ENCODE measurements around the gene FLAD1. TPM values are rescaled to one million over a fixed set of nuclear protein-coding genes. Genes with fewer than 3 reads are reported as not detected.
A peak's percentile ranks its signal among the peaks of the same experiment; 100 is the strongest.

Gene FLAD1
- total RNA-seq, 4 donors from 2014 or later = 12.8 to 23.5 (median 20.7) TPM

DNA sequence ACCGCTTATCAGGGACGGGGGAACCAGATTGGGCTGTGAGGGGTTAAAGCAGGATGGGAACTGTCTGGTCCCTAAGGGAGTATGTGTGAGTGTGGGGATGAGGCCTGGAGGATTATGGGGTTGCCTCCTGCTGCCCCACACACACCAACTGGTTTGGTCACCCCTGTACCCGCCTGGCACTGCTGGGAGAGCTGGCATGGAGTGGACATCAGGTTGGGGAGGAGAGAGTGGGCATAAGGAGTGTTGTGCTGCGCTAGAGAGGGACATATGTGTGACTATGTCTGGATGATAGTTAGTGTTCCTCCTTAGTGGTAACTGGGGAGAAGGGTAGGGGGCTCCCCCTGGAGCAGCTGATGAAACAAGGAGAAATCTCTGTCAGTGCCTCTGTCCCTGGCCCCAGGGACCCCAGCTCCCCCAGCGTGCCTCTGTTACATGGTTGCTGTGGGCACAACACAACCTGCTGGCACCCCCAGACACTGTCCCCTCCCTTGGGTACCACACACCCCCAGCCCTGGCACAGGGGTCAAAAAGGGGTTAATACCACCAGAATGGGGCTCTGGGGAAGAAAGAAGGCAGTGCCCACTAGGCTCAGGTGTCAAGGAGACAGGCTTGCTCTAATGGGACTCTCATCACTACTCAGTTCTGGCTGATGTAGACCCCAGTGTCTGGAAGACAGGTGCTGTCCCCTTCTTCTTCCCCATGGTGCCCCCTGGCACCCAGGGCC, 21.4 kb downstream of the FLAD1 start:
- Histone ChIP-seq H3K4me3 (peak overlapping the region; percentile 76 to 89), H3K4me1 (peaks cover 5 to 64% (median 31%) of the 10 kb centered on the region in 3 donors), H3K9me3 (no peaks in the 10 kb centered on the region), H3K36me3 (no peaks in the 10 kb centered on the region), H3K27ac (peak overlapping the region; percentile 88 to 97 (median 96)), H3K27me3 (no peaks in the 10 kb centered on the region)
- no peak for ATAC-seq
- WGBS, 2 donors (ENCODE audit: low coverage in 1 of 2) = 30% methylated on average over 2 of the region's 5 CpGs; no CpG with 5 or more reads in 1 of the 2 donors
- TF ChIP-seq EP300 (IDR thresholded peaks at IDR 0.05) = no peak
- TF ChIP-seq, protein P1, sequence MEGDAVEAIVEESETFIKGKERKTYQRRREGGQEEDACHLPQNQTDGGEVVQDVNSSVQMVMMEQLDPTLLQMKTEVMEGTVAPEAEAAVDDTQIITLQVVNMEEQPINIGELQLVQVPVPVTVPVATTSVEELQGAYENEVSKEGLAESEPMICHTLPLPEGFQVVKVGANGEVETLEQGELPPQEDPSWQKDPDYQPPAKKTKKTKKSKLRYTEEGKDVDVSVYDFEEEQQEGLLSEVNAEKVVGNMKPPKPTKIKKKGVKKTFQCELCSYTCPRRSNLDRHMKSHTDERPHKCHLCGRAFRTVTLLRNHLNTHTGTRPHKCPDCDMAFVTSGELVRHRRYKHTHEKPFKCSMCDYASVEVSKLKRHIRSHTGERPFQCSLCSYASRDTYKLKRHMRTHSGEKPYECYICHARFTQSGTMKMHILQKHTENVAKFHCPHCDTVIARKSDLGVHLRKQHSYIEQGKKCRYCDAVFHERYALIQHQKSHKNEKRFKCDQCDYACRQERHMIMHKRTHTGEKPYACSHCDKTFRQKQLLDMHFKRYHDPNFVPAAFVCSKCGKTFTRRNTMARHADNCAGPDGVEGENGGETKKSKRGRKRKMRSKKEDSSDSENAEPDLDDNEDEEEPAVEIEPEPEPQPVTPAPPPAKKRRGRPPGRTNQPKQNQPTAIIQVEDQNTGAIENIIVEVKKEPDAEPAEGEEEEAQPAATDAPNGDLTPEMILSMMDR (IDR thresholded peaks at IDR 0.05) = no peak
- TF ChIP-seq POLR2A (IDR thresholded peaks at IDR 0.05) = no peak
- no peak for TF ChIP-seq POLR2AphosphoS5 (IDR thresholded peaks at IDR 0.05)

DNA sequence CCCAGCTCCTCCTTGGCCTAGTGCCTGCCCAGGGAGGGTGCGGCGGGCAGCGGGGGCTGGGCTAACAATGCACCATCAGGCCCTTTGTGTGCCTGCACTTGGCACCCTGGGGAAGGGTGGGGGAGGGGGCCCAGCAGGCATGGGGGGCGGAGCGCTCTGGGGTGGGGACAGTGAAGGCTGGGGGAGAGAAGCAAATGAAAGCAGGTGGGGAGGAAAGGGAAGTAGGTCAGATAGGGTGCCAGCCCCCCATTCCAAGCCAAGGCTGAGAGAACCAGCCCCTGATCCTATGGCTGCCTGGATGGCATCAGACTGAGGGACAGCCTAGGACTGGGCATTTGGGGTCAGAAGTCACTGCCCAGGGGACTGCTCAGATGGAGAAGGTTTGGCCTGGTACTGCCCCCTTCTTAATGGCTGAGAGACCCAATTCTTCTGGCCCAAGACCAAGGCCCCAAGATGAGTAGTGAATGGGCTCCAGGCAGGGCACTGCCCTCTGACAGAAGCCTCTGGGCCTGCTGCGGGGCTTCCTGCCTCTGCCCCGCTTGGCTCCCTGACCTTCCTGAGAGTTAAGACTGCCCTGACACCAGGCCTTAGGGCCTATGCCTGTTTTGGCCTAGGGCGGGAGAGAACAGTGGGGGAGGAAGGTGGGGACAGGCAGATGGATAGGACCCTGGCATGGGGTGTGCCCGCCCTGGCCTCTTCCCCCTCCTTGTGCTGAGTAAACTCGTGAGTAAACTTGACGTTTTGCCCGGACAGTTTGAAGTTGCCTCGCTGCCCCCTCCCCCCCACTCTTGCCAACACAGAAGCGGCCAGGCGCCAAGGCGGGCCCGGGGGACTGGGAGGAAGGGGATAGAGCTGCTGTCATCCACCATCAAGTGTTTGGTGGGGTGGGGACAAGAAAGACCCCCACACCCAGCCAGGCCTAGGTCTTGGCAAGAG, 22.2 kb downstream of the FLAD1 start:
- H3K4me1 ChIP-seq = peaks cover 3 to 64% (median 25%) of the 10 kb centered on the region in 3 donors
- peak overlapping the region; percentile 21 to 97 (median 92) for H3K27ac ChIP-seq
- no peaks in the 10 kb centered on the region for H3K27me3 ChIP-seq
- WGBS, 2 donors (ENCODE audit: low coverage in 1 of 2) = 28 to 63% methylated on average over 3 to 5 of the region's 17 CpGs
- no peaks in the 10 kb centered on the region for H3K9me3 ChIP-seq
- H3K4me3 ChIP-seq = peak overlapping the region in 1 of 2 donors; percentile 76
- TF ChIP-seq POLR2AphosphoS5 (IDR thresholded peaks at IDR 0.05) (peak; percentile 53), POLR2A (IDR thresholded peaks at IDR 0.05) (peak in 1 of 2 donors; percentile 16), EP300 (IDR thresholded peaks at IDR 0.05) (no peak)
- ATAC-seq = no peak
- H3K36me3 ChIP-seq = no peaks in the 10 kb centered on the region

GRCh38 chr1:155006601-155007101, 23.5 kb downstream of the FLAD1 start:
- Histone ChIP-seq H3K36me3 (no peaks in the 10 kb centered on the region), H3K27me3 (no peaks in the 10 kb centered on the region), H3K9me3 (no peaks in the 10 kb centered on the region), H3K27ac (peak overlapping the region in 3 of 4 donors; percentile 88 to 97 (median 97)), H3K4me3 (no peak overlapping the region), H3K4me1 (peaks cover 3 to 76% (median 35%) of the 10 kb centered on the region in 3 donors)
- TF ChIP-seq POLR2AphosphoS5 (IDR thresholded peaks at IDR 0.05) = no peak
- no peak for TF ChIP-seq EP300 (IDR thresholded peaks at IDR 0.05)
- TF ChIP-seq POLR2A (IDR thresholded peaks at IDR 0.05) = no peak
- TF ChIP-seq, protein P1 (IDR thresholded peaks at IDR 0.05) = no peak
- ATAC-seq = no peak
- WGBS, 2 donors (ENCODE audit: low coverage in 1 of 2) = 40% methylated on average over 1 of the region's 2 CpGs; no CpG with 5 or more reads in 1 of the 2 donors

DNA sequence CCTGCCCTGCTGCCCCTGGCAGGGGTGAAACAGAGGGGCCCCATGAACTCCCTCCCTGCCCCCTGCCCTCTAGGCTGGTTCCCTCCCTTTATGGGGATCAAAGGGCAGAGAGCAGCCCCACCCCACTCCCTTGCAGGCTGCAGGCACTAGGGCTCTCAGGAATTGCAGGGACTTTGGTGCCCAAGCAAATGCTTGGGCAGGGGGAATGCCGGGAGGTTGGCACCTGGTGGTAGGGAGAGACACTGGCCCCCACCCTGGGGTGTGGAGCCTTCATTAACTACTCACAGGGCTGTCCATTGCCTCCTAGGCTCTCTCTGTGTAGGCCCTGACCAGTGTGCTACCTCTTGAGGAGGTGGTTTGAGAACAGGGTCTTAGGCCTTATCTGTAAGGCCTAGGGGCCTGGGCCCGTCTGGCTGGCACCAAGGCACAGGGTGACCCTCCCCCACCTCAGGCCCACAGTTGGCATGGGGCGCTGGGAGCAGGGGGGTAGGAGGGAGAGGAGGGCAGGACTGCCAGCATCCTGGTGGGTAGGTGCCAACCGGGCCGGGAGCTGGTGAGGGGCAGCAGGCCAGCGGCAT, 24.2 kb downstream of the FLAD1 start:
- TF ChIP-seq EP300 (IDR thresholded peaks at IDR 0.05) (no peak), POLR2AphosphoS5 (IDR thresholded peaks at IDR 0.05) (peak; percentile 27)
- Histone ChIP-seq H3K36me3 (no peaks in the 10 kb centered on the region), H3K4me1 (peaks cover 3 to 82% (median 42%) of the 10 kb centered on the region in 3 donors), H3K9me3 (no peaks in the 10 kb centered on the region), H3K27ac (peak overlapping the region in 3 of 4 donors; percentile 88 to 97 (median 97)), H3K4me3 (peak overlapping the region in 1 of 2 donors; percentile 34), H3K27me3 (no peaks in the 10 kb centered on the region)
- ATAC-seq = no peak
- 80% methylated on average over 1 of the region's 6 CpGs; no CpG with 5 or more reads in 1 of the 2 donors for WGBS, 2 donors (ENCODE audit: low coverage in 1 of 2)

DNA sequence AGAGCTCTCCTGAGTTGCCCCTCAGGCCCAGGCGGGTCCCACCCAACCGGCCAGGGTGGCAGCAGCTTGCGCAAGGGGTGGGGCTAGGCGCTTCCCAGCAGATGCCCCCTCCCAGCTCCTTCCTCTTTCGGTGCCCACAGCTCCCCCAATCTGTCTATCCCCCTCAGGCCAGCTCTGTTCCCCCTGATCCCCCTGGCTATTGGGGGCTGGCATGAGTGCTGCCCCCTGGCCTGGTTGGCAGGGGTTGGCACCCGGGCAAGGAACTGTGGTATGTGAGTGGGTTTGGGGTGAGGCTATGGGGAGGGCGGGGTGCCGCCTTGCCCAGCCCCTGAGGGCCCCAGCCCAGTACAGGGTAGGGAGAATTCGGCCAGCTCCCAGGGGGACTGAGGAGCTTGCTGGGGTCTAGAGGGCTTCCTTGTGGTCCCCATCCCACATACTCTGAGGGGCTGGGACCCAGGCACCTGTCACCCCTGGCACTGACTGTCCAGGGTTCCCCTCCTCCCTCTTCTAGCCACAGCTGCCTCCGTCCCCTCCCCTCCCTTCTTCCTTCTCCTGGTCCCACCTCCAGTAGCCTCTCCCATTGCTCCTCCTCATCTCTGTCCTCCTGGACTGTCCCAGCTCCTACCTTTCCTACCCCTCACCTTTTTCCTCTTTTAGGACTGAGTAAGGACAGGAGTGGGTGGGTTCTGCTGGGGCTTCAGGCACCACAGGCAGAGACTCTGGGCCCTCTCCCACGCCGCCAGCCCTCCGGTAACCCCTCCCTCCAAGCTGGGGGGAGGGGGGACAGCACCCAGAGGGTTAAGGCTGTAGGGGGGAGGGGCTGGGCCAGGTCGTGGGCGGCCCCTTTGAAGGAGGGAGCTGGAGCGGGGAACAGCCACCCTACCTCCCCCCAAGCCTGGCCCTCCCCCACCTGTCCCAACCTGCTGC, 25.1 kb downstream of the FLAD1 start:
- TF ChIP-seq, protein P1 (IDR thresholded peaks at IDR 0.05) = no peak
- TF ChIP-seq POLR2AphosphoS5 (IDR thresholded peaks at IDR 0.05) (no peak), EP300 (IDR thresholded peaks at IDR 0.05) (no peak), POLR2A (IDR thresholded peaks at IDR 0.05) (no peak)
- H3K27ac ChIP-seq = peak overlapping the region in 3 of 4 donors; percentile 88 to 97 (median 97)
- H3K36me3 ChIP-seq = no peaks in the 10 kb centered on the region
- WGBS, 2 donors (ENCODE audit: low coverage in 1 of 2) = 36 to 87% methylated on average over 2 to 3 of the region's 16 CpGs
- peak overlapping the region in 1 of 2 donors; percentile 34 for H3K4me3 ChIP-seq
- H3K27me3 ChIP-seq = no peaks in the 10 kb centered on the region
- no peak for ATAC-seq
- H3K4me1 ChIP-seq = peaks cover 3 to 92% (median 49%) of the 10 kb centered on the region in 3 donors
- H3K9me3 ChIP-seq = no peaks in the 10 kb centered on the region

Data from gastroesophageal sphincter (tissue), 4 donors.